OCI-M2 (cell line): ENCODE results near the gene LIMK2.
"Not testable (repeated sequence)": the region's sequence is repeated elsewhere in the genome, so short reads cannot be mapped to it uniquely, and the experiment has no call there.

Experiments
- DNase-seq: peaks from one replicate; lab custom pipeline; 2025; ENCODE audit not compliant: unreplicated experiment; lab: John Stamatoyannopoulos, UW

LIMK2 gene

DNA sequence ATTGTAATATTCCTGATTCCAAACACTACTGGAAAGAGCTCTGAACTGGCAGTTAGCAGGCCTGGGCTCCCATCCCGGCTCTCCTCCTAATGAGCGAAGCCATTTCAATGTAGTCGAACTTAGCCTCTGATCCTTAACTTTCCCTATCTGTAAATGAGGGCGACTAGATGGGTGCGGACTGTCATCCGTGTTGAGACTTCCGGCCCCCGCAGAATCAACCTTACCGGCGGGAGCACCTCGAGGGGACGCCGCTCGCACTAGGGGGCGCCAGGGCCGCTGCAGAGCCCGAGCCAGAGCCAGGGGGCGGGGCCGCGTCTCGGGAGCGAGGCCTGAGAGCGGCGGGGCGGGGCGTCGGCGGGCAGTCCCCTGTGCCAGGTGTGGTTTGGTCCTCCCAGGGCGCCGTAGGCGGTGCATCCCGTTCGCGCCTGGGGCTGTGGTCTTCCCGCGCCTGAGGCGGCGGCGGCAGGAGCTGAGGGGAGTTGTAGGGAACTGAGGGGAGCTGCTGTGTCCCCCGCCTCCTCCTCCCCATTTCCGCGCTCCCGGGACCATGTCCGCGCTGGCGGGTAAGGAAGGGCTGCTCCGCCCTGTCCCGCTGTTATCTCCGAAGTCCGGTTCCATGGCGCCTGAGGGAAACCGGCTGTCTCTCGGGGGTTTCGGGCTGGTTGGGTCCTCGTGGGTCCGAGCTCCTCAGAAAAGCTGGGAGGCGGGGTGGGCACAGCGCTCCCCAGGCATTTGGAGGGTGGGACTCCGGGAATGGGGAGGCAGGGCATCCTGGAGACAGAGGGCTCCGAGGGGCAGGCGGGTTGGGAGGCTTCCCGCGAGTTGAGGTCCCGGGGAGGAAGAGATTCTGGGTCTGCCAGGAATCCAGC, at the start of gene LIMK2:
Gene LIMK2, plus strand, starts transcription at position 437 of the 869 bp plus-strand sequence. Its CDS starts 111 bp downstream, at position 548.
- peak; percentile 24 for DNase-seq

DNA sequence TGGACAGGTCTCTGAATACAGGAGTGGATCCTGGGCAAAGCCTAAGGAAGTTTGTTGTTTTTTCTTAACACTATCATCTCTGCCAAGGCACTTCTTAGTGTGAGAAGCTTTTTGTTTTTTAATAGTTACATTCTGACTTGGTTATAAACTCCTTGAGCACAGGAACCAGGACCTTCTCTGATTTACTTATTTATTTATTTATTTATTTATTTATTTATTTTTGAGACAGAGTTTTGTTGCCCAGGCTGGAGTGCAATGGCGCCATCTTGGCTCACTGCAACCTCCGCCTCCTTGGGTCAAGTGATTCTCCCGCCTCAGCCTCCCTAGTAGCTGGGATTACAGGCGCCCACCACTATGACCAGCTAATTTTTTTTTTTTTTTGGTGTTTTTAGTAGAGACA, 41.1 kb upstream of the LIMK2 start:
- no peak for DNase-seq

DNA sequence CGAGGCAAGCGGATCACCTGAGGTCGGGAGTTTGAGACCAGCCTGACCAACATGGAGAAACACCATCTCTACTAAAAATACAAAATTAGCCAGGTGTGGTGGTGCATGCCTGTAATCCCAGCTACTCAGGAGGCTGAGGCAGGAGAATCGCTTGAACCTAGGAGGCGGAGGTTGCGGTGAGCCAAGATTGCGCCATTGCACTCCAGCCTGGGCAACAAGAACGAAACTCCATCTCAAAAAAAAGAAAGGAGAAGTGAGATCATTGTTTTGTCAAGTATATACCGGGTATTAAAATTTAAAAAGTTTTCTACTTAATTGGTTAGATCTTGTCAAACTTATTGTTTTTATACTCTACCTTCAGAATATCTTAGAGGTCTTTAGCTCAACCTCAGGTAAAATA, 40.4 kb upstream of the LIMK2 start:
- not testable (repeated sequence) for DNase-seq

DNA sequence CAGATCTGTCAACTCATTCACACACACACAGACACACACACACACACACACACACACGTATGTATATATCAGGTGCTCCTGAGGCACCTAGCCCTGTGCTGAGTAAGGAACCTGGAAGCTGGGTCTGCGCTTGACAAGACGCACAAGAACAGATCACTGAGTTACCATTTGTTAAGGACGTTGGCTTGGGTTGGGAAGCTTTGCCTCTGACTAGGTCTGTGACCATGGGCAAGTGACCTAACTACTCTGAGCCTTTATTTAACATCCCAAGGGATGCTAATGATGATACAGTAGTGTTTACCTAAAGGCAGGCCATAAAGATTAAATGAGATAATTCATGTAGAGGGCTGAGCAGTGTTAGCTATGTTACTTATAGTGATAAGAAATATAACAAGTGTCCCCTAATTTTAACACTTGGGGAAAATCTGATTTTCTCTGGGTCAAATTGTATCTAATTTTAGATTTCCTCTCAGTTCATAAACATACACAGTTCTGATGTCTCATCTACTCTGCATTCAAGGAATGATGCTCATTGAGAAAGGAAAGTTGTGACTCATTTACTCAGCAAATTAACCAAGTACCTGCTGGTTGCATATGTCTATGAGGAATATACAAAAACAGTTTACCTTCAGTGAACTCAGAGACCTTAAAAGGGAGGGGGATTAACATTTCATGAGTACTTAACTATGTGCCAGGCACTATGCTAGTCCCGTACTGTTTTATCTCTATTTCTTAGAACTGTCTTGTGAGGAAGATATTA, 38.5 kb upstream of the LIMK2 start:
- no peak for DNase-seq

DNA sequence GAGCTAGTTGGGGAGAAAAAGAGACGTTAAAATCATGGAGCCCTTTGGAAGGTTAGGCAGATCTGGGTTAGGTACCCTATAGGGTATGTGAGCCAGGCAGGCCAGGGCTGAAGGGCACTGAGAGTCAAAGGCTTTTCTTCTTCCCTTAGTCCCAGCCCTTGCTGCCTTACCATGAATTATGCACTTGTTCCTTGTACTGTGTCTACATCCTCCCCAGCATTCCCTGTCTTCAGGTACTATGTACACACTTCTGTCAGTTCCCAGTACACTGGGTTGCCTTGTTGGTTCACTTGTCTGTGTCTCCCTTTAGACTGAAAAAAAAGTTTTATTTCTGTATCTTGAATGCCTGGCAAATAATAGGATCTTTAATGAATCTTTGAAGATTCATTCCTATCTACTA, 35.2 kb upstream of the LIMK2 start:
- no peak for DNase-seq

DNA sequence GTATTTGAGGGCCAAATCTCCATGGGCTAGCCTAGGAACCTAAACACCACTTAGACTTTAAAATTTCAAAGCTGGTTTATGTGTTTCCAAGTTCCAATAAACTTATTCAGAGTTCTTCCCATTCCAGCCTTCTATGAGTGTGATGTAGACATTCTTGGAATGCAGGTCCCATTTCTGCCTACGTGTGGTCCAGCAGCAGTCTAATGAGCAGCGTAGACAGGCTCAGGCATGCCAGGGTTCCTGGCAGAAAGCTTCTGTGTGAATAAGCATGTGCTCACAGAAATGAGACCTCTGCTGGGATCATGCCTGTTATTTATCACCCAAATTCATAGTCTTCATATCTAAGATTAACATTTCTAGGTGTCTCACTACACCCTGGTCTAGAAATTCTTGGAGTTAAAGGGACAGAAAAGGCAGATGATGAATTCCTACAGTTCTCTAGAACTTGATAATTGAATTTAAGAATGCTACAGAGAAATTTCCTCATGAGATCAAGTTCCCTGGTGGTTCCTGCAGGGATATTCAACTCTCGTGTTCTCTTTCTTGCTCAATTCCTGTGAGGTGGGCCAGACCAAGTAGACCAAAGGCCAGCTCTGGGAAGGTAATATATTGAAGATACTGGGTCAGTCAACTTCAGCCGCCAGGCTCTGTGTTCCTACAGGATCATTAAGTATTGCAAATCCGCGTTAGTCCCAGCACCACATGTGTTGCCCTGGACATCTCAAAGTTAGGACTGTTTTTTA, 34.5 kb upstream of the LIMK2 start:
- no peak for DNase-seq

DNA sequence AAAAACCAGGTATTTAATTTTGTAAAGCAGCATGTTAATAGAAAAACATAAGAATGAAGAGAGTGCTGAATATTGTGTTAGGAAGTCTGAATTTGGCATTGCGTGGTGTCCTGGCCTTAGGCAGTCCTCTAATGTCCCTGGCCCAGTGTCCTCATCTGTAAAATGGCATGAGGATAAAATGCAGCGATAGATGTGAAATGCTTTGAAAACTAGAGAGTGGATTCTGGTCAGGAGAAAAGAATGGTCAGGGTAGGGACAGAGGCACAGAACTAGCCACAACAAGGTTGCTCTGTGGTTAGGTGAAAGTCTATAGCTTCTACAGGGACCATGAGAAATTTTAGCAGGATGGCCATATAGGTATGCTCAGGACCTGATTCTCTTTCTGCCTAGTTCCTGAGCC, 33.2 kb upstream of the LIMK2 start:
- DNase-seq = no peak

DNA sequence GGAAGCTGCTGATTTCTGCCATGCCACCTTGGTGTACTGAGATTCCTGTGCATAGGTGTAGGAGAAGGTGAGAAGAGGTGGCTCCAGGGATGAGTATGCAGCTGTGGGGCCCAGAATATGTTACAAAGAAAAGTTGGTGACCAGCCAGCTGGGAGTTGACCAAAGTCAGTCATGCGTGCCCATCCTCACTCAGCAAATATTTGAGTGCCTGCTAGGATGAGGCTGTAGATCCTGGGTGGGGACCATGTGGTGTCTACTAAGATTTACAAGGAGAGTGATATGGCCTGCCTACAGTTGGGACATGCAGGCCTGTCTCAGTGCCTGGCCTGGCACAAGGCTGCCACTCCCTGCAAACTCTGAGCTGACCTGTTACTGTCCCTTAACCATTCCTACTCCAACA, 32.8 kb upstream of the LIMK2 start:
- no peak for DNase-seq

DNA sequence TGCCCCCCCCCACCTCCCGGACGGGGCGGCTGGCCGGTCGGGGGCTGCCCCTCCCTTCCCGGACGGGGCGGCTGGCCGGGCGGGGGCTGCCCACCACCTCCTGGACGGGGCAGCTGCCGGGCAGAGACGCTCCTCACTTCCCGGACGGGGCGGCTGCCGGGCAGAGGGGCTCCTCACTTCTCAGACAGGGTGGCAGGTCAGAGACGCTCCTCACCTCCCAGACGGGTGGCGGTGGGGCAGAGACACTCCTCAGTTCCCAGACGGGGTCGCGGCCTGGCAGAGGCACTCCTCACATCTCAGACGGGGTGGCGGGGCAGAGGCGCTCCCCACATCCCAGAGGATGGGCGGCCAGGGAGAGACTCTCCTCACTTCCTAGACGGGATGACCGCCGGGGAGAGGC, 28.1 kb upstream of the LIMK2 start:
- no peak for DNase-seq

DNA sequence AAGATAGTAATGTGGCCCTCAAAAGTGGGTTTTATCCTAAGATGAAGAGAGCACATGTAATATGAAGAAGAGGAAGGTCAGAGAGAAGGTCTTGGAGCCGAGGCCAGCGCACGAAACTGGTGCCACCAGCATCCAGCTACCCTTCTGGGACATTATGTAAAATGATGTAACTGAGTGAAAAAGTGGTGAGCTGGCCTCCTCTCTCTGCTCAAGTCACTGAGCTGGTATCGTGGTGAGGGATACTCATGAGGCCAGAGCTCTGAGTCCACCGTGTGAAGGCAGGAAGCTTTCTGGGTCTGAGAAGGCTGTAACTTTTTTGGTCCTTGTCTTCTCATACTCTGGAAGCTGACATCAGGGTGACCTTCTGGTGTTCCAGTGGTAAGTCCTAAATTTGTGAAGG, 27.0 kb upstream of the LIMK2 start:
- no peak for DNase-seq

DNA sequence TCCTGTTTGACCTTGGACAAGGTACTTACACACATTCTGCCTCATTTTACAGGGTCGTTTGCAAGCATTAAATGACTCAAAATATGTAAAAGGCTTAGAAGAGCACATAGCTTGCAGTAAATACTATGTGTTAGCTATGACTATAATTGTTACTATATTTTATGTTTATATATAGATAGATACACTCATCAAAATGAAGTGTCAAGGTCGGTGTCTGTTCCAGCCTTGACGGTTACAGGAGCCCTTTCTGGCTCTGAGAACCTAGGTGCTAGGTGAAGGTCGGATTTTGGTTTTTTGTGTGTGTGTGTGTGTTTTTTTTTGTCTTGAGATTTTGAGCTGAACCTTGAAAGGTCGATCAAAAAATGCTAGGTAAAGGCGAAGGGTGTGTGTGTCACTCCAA, 24.5 kb upstream of the LIMK2 start:
- DNase-seq = no peak

DNA sequence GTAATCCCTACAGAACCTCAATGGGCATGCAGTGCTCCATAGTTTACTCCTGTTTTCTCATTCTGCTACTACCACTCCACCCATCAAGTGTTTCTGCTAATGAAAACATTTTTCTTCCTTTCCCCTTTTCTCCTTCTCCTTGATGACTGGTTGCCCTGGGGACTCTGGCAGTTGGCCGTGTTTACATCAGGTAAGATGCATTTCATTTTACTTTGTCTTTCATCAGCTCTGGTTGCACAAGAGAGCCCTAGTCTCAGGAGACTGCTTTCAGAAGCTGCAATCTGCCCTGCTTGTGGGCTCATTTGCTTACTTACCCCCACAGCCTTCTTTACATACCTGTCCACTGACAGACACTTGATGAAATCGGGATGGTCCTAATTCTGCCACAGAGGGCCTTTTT, 19.6 kb upstream of the LIMK2 start:
- no peak for DNase-seq

DNA sequence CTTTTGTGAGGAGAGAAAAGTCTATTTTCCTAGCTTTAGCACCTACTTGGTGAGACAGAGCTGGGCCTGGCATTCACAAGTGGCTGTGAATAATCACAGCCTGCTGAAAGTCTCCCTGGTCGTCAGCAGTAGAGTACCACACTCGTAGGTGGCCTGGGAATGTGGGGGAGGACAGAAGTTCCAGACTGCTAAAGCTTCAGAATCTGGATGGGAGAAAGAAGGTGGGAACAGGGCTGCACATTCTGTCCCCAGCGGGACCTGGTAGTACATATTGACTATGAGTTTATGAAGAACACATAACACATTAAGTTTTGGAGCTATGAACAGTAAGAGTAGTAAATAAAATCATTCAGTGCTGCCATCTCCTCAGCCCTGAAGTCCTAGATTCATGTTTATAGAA, 19.0 kb upstream of the LIMK2 start:
- no peak for DNase-seq

DNA sequence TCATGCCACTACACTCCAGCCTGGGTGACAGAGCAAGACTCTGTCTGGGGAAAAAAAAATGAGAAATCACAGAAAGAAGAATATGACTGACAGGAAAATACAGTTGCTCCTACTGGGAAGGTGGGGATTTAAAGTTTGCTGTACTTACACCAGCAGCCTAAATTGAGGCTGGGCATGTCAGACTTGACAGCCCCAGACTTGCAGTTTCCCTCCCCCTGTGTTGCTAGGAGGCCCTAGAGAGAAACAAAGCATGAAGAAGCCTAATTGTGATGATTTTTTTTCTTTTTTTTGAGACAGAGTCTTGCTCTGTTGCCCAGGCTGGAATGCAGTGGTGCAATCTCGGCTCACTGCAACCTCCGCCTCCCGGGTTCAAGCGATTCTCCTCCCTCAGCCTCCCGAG, 17.4 kb upstream of the LIMK2 start:
- not testable (repeated sequence) for DNase-seq

DNA sequence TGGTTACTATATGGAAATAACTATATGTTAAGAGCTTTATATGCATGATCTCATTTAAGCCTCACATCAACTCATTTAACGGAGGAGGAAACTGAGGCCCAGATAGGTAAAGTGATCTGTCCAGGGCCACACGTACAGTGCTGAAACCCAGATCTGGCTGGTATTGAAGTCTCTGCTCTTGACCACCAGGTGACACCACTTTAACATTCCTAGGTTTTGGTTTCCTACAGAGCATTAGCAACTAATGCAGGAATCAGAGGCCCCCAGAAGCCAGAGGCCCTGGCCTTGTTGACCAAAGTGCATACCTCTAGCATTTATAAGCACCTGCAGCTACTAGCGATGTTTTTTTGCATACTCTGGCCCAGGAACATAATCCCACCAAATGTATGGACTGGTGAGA, 12.9 kb upstream of the LIMK2 start:
- no peak for DNase-seq

DNA sequence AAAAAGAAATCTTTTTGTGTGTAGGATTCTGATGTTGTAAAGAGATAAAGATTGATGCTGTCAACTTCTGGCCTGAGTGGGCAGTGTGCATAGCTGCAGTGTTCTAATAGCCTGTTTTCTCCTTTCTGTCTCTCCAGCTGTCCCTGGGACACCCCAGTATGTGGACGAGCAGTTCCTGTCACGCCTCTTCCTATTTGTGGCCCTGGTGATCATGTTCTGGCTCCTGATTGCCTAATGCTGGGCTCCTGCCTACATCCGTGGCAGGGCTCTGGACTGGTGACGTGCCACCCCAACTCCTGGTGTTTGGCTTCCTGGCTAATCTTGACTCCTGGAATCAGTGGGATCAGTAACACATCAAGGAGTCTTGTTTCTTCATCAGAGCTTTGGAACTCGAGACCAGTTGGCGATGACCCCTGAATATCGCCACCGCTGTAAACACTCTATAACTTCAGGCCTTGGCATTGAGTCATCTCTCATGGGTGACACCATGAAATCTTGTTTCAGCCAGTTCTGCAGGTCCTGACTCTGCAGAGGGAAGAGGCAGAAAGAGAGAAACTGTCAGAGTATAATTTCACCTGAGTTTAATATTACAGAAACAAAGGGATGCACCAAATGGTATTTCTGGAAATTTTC, 7.6 kb upstream of the LIMK2 start:
- DNase-seq = not testable (repeated sequence)

DNA sequence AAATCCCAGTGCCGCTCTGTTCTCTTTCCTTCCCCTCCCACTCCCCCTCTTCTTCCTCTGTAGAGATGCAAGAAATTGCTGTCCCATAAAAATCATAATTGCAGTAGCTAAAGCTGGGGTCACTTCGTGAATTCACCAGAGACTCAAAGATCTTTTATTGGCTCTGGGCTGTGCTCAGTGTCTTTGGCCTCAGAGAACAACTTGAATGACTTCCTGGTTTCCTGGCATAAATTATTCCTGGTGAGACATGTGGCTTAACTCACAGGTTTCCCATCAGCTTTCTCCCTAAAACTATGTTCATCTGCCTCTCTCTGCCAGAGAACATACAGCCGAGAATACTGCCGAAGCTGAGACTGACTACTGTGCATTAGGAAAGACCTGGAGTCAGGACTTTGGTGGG, 7.0 kb upstream of the LIMK2 start:
- not testable (repeated sequence) for DNase-seq

DNA sequence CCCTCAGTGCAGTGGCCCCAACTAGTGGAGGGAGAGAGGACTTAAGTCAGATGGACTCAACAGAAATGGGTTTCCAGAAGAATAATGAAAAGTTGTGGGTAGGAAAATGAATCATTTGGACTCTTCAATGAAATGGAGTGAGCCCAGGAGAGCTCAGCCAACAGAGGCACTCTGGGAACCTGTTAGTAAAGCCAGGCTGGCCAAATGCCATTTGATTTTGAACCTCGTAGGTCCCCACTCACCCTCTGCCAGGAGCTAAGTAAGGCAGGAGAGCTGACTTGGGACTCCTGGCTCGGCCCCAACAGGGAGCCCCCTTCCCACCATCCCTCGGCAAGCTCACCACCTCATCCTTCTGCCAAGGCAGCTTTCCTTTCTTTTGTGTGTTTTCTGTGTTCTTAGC, 5.6 kb upstream of the LIMK2 start:
- not testable (repeated sequence) for DNase-seq

DNA sequence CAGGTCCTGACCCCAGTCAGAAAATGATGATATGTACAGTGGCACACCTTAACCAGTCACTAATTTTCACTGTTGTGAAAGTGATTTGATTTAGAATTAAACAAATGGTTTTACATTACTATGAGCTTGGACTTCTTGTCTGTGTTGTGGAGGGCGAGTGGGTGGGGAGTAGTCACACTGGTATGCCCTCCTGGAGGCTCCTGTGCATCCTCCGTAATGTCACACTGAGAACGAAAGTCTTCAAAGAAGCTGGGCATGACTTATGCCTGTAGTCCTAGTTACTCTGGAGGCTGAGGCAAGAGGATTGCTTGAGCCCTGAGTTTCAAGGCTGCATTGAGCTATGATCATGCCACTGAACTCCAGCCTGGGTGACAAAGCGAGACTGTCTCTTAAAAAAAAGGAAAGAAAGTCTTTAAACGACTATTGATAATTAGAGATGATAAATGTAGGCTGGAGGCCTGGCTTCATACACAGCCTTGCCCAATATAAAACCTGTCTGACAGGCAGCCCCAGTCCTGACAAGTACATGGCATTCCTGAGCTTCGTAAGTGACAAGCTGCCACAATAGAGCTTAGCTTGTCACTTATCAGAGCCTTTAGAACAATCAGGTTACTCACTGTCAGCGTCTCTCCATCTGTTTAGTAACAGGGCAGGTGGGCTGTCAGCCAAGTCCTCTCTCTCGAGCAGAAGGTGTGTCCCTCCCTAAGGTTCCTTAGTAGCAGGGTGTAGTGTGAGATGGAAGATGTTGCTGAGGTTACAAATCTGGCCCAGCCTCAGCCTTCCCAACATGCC, 5.0 kb upstream of the LIMK2 start:
- DNase-seq = no peak
